Measurements from ENCODE around the gene DNAJB12.
A peak's percentile ranks its signal among the peaks of the same experiment; 100 is the strongest.
"Not testable (repeated sequence)": the region's sequence is repeated elsewhere in the genome, so short reads cannot be mapped to it uniquely, and the experiment has no call there.

Gene DNAJB12

DNA sequence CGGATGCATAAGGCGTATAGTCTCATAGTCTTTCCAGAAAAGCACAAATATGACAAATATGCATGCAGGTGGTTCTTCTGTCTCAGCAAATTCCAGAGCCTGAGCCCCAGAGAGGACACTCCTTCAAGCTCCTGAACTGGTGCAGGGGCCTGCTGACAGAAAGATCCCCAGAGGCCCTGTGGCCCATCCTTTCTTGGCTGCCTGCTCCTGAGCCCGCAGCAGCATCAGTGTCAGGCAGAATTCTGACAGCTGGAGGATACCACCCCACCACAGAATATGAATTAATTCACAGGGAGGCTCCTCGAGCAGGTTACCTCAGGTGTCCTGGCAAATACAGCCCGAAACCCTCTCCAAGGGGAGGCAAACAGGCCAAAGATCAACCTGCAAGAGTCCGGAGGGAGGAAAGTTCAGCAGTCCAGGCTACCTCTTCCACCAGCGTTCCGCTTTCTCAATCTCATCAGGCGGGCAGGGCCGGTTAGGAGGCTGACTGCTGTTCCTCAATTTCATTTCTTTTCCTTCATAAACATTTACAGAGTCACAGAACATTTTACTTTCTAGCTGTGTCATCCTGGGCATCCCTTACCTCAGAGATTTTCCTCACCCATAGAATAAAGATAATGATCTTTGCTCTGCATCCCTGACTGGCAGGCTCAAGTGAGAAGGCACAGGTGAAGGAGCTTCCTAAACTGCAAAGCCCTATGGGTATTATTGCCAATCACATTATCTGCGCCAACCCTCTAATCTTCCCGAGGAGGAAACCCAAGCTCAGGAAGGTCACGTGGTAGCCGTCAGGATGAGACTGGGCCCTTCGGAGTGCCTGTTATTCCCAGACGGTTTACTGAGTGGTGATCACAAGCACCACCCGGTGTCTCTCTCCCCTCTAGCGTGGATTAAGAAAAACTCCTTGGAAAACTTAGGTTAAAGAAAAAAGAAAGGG is 1.4 kb downstream of the DNAJB12 start:
- no peak for DNase-seq

DNA sequence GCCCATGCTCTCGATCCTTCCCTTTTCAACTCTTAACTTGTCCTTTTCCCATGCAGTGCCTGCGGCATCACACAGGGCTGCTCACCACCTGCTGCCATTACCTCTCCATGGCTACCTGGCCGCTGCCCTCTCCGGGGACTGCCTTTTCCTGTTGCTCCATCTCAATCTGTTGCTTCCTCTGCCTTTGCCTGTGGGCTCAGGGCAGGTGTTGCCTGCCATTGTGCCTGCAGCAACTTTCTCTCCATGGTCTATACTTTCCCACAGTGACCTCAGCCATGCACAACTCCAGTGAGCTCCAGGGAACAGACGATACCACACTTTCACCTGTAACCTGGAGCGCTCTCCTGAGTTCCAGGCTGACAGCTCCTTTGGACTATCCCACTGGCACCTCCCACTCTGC is 3.2 kb downstream of the DNAJB12 start:
- no peak for DNase-seq

DNA sequence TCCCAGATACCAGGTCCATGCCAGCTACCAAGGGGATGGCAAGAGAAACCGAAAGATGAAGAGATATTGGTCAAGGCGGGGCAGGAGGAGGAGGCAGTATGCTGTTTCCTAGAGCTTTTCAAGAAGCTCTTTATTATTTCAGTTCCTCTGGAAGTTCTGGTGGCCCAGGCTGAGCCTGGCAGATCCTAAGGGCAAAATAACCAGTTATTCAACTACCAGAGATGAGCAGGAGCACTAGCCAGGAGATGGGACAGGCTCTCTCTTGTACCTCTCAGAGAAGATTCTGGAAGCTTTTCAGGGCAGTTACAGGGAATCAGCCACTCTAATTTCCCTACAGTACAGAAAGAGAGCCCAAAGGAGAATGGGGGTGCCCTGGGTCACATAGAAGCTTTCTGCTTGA is 5.3 kb downstream of the DNAJB12 start:
- no peak for DNase-seq

DNA sequence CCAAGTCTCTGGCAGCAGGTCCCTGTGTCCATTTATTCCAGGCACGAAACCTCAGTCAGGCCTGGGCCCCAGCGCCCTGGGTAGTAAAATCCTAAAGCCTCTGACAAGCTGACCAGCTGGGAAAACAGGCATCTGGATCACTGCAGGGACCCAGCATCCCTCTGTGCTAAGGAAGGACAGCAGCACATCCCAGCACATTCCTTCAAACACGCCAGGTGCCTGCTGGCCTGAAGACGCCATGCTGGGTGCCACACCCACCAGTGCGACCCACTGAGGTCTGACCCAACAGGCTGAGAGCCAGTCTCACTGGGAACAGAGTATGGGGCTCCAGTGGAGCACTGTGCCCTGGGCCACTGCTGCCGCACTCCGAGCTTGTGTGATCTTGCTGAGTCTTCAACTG is 6.4 kb downstream of the DNAJB12 start:
- no peak for DNase-seq

DNA sequence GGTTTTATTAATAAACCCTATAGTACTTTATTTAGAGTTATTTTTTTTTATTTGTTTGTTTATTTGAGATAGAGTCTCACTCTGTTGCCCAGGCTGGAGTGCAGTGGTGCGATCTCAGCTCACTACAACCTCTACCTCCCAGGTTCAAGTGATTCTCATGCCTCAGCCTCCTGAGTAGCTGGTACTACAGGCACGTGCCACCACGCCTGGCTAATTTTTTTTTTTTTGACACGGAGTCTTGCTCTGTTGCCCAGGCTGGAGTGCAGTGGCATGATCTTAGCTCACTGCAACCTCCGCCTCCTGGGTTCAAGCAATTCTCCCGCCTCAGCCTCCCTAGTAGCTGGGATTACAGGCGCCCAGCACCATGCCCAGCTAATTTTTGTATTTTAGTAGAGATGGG is 8.6 kb downstream of the DNAJB12 start:
- not testable (repeated sequence) for DNase-seq

DNA sequence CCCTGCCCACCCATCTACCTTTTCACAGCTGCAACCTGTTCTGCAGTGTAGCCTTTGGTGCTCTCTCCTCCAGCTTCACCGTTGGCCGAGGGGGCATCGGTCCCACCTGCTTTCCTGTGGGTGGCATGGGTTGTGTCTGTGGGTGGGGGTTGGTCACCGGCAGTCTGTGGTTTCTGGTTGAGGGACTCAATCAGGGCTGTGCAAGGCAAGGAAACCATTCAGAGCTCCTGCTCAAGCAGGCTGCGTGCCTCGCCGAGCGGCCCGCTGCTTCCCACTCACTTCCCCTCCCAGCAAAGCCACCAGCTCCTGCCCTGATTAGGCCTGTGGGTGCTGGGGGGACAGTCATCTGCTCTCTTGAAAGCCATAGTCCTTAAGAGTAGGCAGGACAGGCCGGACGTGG is 9.8 kb downstream of the DNAJB12 start:
- no peak for DNase-seq

DNA sequence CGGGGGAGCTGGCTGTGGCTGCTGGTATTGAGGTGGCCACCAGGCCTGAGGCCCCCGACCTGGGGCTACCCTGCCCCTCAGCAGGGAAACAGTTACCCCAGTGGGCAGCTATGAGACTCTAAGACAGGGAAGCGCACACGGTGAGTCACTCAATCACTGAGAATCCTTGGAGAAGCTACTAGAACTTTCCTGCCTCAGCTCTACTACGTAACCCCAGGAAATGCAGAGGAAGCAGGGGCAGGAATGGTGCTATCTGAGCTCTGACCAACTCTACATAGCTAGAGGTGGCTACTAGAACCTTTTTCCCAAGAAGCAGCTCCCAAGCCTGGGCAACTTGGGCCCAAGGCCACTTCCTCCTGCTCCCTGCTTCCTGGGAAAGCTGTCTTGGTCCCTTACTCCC is 11.8 kb downstream of the DNAJB12 start:
- DNase-seq = no peak

DNA sequence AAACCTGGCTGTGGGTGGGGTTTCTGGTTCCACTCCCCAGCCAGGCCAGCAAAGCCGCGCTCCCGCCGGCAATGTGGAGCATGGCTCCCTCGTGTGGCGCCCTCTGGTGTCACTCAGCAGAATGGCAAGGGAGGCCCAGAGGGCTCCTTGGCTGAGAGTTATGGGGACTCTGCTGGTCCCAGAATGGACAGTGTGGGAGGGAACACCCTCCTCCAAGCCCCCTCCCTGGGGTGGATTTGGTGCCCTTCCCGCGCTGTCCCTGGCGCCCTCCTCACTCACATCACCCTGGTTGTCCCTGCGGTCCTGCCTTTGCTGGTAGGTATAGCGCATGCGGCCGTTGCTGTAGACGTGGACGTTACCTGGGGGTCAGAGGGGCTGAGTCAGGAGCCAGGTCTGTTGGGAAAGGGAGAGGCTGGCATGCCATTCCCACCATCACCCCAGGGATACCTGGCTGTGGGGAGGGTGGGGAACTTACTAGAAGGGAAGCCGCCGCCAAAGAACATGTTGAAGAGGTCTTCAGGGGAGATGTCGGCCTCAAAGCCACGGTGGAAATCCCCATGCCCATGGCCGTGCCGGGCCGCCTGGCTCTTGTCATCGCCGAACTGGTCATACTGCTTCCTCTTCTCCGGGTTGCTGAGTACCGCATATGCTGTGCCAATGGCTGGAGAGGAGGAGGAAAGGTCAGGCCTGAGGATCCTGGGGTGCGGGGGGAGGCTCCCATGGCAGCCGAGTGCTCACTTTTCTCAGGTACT is 14.0 kb downstream of the DNAJB12 start:
- peak; percentile 78 for DNase-seq

DNA sequence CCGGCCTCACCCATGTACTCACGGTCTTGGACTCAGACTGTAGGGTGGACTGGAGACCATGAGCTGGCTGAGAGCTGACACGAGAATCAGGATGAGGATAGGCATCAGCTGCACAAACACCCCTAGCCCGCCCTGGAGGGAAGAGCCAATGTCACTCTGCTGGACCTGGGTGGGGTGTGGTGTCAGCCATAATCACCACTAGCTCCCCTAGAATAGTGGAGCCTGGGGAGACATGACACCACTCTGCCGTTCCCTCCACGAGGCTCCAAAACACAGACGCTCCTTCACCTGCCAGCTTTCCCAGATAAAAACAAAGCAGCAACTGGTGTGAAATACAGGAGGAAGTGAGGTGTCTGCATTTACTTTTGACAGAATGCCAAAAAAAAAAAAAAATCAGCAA is 16.5 kb downstream of the DNAJB12 start:
- no peak for DNase-seq

DNA sequence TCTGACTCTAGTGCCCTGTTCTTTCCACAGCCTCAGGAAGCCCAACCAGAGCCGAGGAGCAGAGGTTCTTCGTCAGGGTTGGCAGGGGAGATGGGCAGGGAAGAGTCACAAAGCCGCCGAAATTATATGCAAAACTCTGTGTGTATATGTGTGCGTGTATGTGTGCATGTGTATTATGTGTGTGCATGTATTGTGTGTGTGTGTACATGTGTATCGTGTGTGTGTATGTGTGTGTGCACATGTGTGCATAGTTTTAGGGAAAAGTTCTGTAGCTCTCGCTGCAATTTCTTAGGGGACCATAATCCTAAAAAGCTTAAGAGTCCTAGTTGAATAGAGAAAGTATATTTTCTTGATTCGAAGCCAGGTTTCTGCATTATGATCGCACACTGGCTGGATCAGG is 17.0 kb downstream of the DNAJB12 start:
- DNase-seq = no peak

DNA sequence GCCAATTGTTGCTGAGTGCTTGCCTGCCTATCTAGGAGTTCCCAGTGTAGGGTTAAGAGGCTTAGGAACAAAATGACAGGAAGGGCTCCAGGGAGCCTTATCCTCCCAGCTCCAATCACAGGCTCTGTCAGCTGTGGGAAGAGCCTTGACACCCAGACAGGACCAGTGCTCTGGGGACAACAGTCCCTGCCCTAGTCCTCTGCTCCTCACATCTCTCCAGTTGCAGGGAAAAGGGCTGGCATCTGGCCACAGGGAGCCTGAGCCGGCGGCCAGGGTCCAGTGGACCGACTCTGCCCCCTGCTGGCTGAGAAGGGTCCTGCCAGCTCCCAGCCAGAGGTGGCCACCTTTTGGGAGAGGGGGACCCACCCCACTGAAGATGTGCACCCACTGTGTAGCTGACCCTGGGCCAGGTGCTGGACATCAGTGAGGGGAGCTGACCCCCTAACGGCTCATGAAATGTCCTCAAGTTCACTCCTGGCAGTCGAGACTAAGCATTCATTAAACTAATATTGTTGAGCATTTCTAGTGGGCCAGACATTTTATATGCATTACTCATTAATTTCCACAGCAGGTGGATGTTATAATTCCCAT is 17.6 kb downstream of the DNAJB12 start:
- DNase-seq = peak; percentile 78

DNA sequence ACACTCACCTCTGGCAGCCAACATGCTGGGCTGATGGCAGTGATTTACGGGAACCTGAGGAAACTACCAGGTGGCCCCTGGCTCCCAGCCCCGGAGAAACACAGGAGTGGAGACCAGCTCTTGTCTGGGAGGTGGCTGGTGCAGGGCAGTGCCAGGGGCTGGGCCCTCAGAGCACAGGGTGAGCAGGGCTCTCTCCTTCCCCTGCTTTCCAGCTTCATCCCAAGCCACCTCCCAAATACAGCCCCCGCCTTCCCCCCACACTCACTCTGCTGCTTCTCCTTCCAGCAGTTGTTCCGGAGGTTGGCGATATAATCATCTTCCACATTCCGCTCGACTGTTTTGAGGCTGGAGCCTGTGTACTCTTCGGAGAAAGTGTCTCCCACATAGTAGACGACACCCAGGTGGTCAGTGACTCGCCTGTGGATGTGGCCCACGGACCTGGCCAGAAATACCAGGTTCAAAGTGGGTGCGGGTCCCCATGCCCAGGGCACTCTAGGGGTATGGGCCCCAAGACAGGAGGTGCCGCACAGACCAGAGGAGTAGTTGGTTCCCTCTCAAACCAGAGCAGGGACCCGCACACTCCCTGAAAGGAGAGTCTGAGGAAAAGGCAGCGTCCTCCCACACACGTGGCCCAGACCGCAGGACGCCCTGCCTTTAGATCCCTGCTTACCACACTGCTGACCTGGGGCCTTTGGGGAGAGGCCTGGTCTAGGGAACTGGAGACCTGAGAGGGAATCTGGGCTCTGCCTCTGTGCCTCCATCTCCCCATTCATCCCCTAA is 18.3 kb downstream of the DNAJB12 start:
- no peak for DNase-seq

DNA sequence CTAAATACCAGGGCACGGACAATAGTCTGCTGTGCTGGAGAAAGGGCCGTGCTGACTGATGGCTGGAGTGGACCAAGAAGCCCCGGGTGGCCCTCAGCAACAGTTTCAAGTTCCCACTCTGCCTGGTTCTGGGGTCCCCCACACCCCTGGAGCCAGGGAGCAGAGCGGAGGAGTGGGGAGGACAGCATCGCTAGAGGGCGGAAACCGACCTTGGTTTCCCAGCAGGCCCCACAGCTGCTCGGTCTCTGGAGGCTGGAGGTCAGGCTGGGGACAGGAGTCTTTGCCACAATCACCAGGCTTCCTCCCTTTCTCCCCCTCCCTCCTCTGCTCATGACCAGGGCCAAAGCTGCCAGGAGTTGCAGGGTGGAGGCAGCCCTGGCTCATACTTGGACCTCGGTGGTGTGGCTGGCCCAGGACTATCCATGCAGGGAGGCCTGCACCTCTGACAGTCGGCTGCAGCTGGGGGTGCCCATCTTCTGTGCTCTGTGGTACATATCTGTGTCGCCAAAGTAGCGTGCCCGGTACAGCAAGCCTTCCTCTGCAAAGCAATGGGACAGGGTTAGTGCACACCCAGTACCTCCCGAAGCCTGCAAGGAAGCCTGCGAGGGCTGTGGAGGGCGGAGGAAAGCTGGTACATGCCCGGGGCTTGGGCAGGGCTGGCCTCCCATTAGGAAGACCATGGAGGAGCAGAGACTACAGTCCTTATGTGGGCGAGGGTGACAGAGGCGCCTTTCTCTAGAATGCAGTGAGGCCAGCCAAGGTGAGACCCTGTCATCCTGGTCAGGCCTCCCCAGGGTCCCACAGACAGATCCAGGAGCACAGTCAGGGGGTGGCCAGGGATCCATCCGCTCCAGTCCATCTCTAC is 19.1 kb downstream of the DNAJB12 start:
- DNase-seq = peak; percentile 50

DNA sequence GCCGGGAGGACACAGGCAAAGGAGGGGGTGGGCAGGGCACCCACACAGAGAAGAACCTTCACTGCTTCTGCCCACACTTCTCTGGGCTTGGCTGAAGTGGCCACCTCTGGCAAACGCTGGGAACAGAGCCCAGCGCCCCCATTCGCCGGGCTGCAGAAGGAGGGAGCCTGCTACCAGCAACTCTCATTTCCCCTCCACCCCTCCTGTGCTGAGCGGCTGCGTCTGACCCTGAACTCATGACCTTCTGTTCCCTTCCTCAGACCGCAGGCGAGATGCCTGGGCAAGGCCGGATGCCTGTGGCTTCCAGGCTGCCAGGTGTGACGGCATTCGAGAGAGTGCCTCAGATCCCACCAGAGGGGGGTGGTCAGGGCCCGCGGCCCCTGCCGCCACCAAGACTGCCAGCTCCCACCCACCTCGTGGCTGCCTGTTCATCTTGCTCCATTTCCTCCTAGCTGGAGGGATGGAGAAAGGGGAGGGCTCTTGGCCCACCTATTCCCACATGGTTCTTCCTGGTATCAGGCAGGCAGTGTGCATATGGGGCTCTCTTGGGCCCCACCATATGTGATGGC is 19.8 kb downstream of the DNAJB12 start:
- DNase-seq = peak; percentile 84

DNA sequence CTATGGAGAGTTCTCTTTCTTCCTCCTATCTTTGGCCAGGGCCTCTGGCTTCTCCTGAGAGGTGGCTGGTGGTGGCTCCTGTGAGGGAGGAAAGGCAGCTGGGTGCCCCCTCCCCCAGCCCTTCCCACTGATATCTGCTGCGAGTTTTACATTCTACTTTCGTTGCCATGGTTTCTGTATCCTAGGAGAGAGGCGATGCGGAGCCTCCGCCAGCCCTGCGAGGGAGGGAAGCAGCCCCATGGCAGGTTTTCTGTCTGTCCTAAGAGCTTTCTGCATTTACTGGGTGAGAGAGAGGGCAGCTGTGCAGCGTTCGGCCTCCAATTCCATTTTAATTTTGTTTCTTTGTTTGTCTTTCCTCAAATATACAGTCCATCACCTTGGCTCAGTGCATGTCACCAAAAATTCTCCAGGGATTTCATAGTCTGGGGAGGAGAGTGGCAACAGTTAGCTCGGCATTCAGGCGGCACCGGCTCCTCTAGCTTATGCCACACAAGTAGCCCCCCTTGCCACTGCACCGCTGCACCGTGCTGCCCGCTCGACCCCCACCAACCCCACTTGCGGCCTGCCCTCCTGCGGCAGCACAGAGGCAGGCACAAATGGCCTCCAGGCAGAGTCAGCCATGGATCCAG is 20.4 kb downstream of the DNAJB12 start:
- no peak for DNase-seq

DNA sequence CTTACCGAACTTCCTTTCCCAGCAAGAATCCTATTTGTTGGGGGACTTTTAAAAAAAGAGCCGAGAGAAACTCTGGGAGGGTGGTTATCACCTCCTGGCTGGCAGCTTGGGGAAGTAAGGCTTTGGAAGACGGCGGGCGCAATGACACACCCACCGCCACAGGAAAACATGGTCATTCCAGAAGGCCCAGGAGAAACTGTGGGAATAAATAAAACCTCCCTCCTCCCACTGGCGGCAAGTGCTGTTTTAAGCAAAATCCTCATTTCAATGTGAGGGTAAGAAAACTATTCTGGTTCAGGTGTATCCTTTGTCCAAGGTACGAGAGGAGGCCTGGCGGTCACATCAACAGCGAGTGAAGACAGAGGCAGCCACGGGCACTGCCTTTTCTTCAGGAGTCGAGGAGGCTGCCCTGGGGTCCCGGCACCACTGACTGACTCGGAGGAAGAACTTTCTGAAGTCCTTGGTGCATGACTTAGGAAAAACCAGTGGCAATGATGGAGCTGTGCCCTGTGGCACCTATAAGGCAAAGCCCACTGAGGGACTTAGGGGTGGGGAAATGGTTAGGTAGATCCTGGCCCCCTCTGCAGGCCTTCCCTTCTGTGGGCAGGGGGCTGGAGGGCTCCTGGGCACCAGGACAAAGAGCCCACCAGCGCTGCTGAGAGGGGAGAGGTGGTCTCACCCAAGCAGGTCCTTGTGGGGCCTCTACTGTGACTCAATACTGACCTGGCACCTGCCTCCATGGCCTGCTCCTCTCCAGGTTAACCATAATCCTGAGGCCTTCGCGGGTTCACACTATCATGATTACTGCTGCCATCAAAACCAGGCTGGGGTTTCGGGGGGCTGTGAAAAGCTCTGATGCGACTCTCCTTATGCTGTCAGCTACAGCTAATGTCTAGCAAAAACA is 21.4 kb downstream of the DNAJB12 start:
- no peak for DNase-seq

DNA sequence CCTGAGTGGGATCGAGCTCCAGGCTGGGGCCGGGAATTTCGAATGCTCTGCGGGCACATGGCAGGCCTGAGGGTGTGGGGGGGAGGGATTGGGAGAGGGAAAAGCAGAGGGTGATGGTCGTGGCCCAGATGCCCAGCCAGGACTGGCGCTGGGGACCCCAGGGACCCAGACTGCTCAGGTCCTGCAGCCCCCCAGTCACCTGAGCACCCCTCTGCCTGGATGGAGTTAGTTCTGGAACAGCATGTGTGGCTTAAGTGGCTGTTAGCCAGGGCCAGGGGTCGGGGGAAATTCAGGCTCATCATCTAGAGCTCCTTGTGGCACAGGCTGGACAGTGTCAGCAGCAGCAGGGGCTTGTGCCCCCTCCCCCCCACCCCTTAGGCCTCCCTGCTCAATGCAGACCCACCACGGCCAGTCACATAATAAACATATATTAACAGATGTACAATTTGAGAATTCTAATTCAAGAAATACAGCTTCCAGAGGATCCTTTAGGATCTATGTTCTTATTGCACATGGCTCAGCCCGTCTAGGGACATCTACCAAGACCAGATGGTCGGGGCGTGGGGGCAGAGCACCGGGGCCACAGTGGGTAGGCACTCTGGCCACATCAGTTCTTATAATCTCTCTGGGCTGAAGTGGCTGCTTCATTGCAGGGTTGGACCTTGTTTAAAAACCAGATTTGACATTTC is 22.2 kb downstream of the DNAJB12 start:
- no peak for DNase-seq

DNA sequence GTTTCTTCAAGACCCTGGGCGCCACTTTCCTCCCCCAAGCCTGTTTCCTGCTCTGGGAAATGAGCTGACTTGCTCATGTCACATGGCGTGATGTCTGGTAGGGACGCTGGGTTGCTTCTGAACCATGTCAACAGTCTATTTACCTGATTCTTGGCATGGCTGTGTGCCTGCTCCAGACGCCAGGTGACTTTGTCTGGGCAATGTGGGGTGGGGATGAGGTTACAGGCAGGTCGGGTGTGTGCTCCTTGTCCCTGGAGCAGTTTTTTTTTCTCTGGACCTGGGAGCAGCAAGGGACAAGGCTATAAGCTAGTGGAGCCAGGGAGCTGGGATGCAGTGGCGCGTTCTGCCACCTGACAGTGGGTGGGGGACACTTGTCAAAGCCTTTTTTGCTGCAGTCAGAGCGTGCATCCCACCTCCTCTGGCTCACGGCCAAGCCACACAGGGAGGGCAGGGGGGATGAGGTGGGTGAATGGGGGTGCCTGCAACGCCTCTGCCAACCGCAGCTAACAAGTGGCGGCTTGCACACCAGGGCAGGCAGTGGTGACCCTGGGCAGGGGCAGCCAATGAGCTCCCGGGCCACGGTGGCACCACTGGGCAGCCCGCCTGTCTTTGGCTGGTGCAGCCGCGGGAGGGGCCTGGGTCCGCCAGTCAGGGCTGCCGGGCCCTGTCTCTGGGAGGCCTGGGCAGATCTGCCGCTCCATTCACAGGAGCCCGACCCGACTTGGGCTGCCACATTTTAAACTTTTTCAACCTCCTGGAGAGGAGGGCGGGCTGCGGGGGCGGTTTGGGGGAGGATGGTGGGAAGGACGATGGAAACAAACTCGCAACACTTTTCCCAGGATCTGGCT is 22.9 kb downstream of the DNAJB12 start:
- peak; percentile 90 for DNase-seq

Data from CD4-positive, alpha-beta T cell treated with Interleukin-6 for 4 hours (primary cell).